Subcutaneous abdominal adipose tissue (tissue), 5 donors: ENCODE measurements around the gene PIEZO2.

ENCODE experiments used
- H3K27ac ChIP-seq: one replicate; pipeline ENCODE4 v1.7.0; 2013; ENCODE audit warnings: low read depth, mild to moderate bottlenecking, inconsistent platforms, low read length, moderate library complexity
- H3K27me3 ChIP-seq, 5 donors: one replicate each; pipeline ENCODE4 v1.7.0; 2013; ENCODE audit warnings: low read length in 5 of 5, inconsistent platforms in 1 of 5; ENCODE audit not compliant: control insufficient read depth in 5 of 5, insufficient read depth in 4 of 5
- H3K36me3 ChIP-seq, 5 donors: one replicate each; pipeline ENCODE4 v1.7.0; 2013; ENCODE audit warnings: low read length in 5 of 5; ENCODE audit not compliant: control insufficient read depth in 5 of 5, insufficient read depth in 5 of 5
- H3K4me1 ChIP-seq, 5 donors: one replicate each; pipeline ENCODE4 v1.7.0; 2013; ENCODE audit warnings: low read length in 5 of 5, mild to moderate bottlenecking in 3 of 5, moderate library complexity in 1 of 5; ENCODE audit not compliant: control insufficient read depth in 5 of 5, insufficient read depth in 5 of 5
- H3K4me3 ChIP-seq, 5 donors: one replicate each; pipeline ENCODE4 v1.7.0; 2013; ENCODE audit warnings: low read length in 5 of 5, low read depth in 1 of 5
- H3K9ac ChIP-seq, 5 donors: one replicate each; pipeline ENCODE4 v1.7.0; 2013; ENCODE audit warnings: low read length in 5 of 5, mild to moderate bottlenecking in 4 of 5, moderate library complexity in 3 of 5
- H3K9me3 ChIP-seq, 5 donors: one replicate each; pipeline ENCODE4 v1.7.0; 2013; ENCODE audit warnings: low read length in 5 of 5; ENCODE audit not compliant: control insufficient read depth in 5 of 5
- donor health status: healthy.
- donor health status: healthy.
- donor health status: healthy.
- donor health status: healthy.
- donor health status: healthy.

PIEZO2 gene

DNA sequence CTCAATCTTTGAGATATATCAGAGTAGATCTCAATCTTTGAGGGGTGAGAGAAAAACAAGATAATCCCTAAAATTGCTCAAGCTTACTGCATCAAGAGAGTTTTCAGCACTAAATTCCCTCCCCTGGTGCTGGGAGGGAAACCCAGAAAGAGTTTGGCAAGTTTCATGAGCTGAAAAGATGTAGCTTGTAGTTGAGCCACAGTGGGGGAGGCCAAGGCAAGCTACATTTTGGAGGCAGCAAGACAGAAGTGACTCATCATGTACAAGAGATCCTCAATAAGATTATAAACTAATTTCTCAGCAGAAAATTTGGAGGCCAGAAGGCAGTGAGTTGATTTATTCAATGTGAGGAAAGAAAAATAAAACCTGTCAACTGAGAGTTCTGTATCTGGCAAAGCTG lies 308.2 kb downstream of the PIEZO2 start:
- Histone ChIP-seq H3K27me3 (no peaks in the 10 kb centered on the region), H3K4me3 (no peak overlapping the region), H3K9ac (no peak overlapping the region), H3K9me3 (no peaks in the 10 kb centered on the region), H3K4me1 (no peaks in the 10 kb centered on the region), H3K36me3 (no peaks in the 10 kb centered on the region), H3K27ac (no peak overlapping the region)

DNA sequence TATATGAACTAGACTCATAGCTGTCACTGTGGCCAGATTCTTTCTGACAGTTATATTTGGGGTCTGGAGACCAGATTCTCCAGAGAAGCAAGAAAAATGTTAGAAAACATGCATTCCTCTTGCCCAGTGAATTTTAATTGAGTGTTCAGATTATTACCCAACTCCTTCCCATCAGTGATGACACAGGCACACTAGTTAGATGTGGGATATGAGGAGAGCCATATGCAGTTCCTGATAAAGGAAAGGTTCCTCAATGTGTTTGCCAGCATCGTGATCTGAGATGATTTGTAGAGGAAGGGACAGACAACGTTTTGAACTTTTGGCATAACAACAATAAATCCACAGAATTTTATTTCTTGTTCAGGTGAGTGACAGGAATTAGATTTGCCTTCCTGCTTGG lies 308.6 kb downstream of the PIEZO2 start:
- Histone ChIP-seq H3K9me3 (no peaks in the 10 kb centered on the region), H3K4me3 (no peak overlapping the region)

DNA sequence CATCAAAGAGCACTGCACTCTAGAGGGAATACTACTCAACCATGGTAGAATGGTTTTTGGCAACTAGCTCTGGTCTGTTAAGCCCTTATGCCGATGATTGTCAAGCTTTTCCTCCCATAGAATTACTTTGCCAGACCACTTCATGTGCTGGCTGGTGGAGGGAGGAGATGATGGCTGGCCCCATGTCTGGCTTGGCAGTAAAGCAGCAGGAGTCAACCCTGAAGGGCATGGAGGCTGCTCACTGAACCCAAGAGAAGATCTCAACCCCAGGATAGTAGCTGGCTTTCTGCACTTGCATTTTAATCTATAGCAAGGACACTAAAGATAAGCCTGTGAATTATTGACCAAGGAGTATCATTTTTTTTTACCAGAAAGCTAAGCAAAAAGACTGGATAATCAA lies 309.9 kb downstream of the PIEZO2 start:
- H3K9ac ChIP-seq, result no peak overlapping the region
- no peak overlapping the region for H3K27ac ChIP-seq
- no peaks in the 10 kb centered on the region for H3K27me3 ChIP-seq
- H3K9me3 ChIP-seq, result no peaks in the 10 kb centered on the region
- H3K36me3 ChIP-seq, result no peaks in the 10 kb centered on the region
- H3K4me3 ChIP-seq, result no peak overlapping the region
- H3K4me1 ChIP-seq, result no peaks in the 10 kb centered on the region

More for the DNA sequence above, 308.6 kb downstream of the PIEZO2 start:
- H3K4me1 ChIP-seq, result no peaks in the 10 kb centered on the region
- H3K9ac ChIP-seq, result no peak overlapping the region
- H3K27me3 ChIP-seq, result no peaks in the 10 kb centered on the region
- no peak overlapping the region for H3K27ac ChIP-seq
- H3K36me3 ChIP-seq, result no peaks in the 10 kb centered on the region

DNA sequence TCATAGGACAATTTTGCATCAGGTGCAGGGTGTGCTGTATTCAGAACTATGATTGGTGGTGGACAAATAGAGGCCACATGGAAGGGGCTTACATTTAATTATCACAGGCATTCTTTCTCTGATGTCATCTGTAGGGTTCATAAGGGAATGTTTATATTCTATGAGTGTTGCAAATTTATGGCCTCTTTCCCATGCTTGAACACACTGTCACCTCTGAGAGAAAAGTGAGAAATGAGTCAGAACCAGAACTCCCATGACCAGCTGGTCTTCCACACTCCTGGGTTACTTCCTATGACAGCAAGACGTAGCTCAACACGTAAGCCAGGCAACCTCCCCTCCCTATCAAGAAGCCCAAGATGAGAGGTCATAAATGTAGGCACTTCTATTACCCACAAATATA lies 310.8 kb downstream of the PIEZO2 start:
- H3K9ac ChIP-seq, result no peak overlapping the region
- H3K27me3 ChIP-seq, result no peaks in the 10 kb centered on the region
- no peak overlapping the region for H3K4me3 ChIP-seq
- H3K4me1 ChIP-seq, result no peaks in the 10 kb centered on the region
- no peaks in the 10 kb centered on the region for H3K36me3 ChIP-seq
- H3K27ac ChIP-seq, result no peak overlapping the region
- H3K9me3 ChIP-seq, result no peaks in the 10 kb centered on the region

DNA sequence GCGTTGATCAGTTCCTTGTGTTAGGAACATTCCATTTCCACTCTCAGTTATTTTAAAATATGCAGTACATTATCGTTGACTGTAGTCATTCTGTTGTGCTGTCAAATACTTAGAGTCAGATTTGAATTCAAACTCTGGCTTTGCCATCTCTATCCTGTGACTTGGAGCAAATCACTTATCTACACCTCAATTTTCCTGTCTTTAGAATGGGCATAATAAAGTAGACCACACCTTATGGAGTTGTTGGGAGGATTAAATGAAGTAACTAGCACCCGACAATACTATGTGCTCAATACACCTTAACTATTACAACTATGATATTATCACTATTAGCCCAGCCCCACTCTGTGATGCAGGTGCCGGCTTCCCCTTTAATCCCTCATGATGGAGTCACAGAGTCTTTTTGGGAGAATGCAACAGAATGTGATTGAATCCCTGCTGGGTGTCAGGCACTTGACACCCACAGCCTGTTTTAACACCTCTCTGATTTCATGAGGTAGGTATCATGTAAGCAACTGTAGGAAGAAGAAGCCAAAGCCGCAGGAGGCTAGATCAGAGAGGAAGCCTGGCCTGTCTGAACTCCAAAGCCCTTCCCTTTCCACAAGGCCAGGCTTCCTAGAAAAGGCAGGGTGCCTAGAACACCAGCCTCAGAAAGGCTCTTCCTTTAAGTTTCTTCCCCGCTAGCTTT lies 315.1 kb downstream of the PIEZO2 start:
- peaks cover 0 to 5% (median 0%) of the 10 kb centered on the region in 5 donors for H3K9me3 ChIP-seq
- no peak overlapping the region for H3K4me3 ChIP-seq
- no peaks in the 10 kb centered on the region for H3K4me1 ChIP-seq
- H3K27me3 ChIP-seq, result no peaks in the 10 kb centered on the region
- H3K9ac ChIP-seq, result no peak overlapping the region
- H3K27ac ChIP-seq, result no peak overlapping the region
- no peaks in the 10 kb centered on the region for H3K36me3 ChIP-seq

DNA sequence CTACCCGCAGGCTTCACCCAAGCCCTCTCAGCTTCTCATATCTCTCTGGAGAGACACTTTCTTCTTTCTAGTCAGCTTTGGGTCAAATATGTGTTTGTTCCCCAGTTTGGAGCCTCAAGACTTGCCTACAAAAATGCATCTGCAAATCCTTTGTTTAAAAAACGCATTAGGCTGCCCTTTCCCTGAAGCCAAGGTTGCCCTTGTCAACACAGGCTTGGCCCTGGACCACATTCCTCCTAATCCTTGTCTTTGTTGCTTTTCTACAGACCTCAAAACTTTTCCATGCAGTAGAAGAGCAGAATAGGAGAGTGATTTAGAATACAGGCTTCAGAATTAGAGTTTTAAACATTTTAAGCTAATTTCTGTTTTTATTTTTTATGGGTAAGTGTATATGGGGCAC lies 315.7 kb downstream of the PIEZO2 start:
- Histone ChIP-seq H3K4me1 (no peaks in the 10 kb centered on the region), H3K27me3 (no peaks in the 10 kb centered on the region), H3K9ac (no peak overlapping the region), H3K27ac (no peak overlapping the region), H3K4me3 (no peak overlapping the region), H3K9me3 (peaks cover 0 to 5% (median 0%) of the 10 kb centered on the region in 5 donors), H3K36me3 (no peaks in the 10 kb centered on the region)

DNA sequence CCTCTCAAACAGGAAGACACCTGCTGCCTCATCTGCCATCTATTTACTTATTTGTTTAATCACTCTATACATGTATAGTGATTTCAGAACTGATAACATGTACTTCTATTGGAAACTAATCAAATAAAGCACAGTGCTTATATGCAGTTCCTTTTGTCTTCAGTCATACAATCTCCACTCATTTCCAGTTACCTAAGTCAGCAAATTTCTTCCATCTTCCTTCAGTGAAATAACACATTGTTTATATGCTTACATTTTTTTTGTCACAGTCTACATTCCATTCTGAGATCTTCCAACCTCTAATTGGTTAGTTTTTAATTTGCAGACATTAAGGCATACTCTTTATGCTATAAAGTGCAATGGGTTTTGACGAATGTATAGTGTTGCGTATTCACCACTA lies 323.0 kb downstream of the PIEZO2 start:
- Histone ChIP-seq H3K36me3 (no peaks in the 10 kb centered on the region), H3K4me1 (no peaks in the 10 kb centered on the region), H3K9ac (no peak overlapping the region), H3K9me3 (peaks cover 0 to 5% (median 0%) of the 10 kb centered on the region in 5 donors), H3K27me3 (no peaks in the 10 kb centered on the region), H3K4me3 (no peak overlapping the region), H3K27ac (no peak overlapping the region)

DNA sequence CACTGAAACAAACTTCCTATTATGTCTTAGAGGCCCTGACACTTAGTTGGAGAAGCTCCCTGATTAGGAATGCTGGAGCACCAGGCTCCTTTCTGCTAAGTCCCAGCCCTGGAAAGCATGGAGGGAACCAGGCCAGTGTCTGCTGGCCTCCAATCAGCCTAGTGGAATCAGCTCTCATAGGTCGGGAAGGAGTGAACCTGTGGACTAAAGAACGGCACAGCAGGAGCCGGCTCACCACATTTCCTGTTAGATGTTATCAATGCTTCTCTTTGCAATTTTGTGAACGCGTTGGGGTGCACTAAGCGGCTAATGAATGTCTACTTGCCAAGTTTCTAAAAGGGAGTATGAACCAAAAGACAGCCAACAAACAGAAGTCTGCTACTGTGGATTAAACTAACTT lies 326.9 kb downstream of the PIEZO2 start:
- Histone ChIP-seq H3K9ac (no peak overlapping the region), H3K4me3 (no peak overlapping the region), H3K4me1 (no peaks in the 10 kb centered on the region), H3K27me3 (no peaks in the 10 kb centered on the region), H3K36me3 (no peaks in the 10 kb centered on the region), H3K27ac (no peak overlapping the region), H3K9me3 (peaks cover 0 to 15% (median 7%) of the 10 kb centered on the region in 5 donors)

DNA sequence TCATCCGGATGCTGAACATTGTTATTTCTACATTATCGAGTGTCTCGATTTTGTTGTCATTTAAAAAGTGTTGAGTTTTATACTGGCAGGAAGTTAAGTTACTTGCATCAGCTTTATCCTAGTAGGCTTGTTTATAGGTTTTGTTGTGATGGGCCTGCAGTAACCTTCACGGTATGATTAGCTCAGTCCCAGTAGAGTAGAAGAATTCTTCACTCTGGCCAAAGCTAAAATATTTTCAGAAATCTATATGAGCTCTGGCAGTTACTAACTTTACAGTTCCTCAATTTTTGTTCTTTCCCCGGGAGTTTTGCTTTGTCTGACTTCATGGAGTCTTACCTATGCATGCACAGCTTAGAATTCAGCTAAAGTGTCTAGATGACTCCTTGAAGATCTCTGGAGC lies 328.7 kb downstream of the PIEZO2 start:
- H3K36me3 ChIP-seq, result no peaks in the 10 kb centered on the region
- no peaks in the 10 kb centered on the region for H3K27me3 ChIP-seq
- peaks cover 0 to 15% (median 7%) of the 10 kb centered on the region in 5 donors for H3K9me3 ChIP-seq
- H3K27ac ChIP-seq, result no peak overlapping the region
- H3K9ac ChIP-seq, result no peak overlapping the region
- no peak overlapping the region for H3K4me3 ChIP-seq
- H3K4me1 ChIP-seq, result no peaks in the 10 kb centered on the region

DNA sequence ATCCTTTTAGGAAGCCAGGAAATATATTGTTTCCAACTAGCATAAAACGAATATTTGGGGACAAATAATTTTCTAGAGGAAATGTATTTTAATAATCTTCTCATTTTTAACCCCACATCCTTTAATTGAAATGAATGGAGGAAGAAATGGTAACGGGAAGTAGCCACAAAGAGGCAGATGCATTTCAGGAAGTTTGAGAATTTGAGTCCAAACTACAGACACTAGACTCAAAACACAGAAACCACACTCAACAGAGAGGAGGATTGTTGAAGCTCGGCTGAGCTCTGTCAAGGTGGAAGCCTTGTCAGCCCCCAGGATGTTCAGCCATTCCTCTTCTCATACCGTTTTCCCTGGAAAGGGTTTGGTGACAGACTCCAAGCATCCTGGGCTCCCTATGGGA lies 335.0 kb downstream of the PIEZO2 start:
- H3K27ac ChIP-seq, result no peak overlapping the region
- H3K9ac ChIP-seq, result no peak overlapping the region
- H3K4me1 ChIP-seq, result no peaks in the 10 kb centered on the region
- no peak overlapping the region for H3K4me3 ChIP-seq
- H3K27me3 ChIP-seq, result no peaks in the 10 kb centered on the region
- no peaks in the 10 kb centered on the region for H3K36me3 ChIP-seq
- peaks cover 0 to 2% (median under 1%) of the 10 kb centered on the region in 5 donors for H3K9me3 ChIP-seq
